IPS DF 6.9 (cell line): ENCODE data around the gene CCAR1.
"Not testable (repeated sequence)": the region's sequence is repeated elsewhere in the genome, so short reads cannot be mapped to it uniquely, and the experiment has no call there.

Source experiments
- DNase-seq: peaks from one replicate; pipeline ENCODE4 v3.0.0-alpha.2; 2013; ENCODE audit warnings: low read depth, low spot score
- H3K27ac ChIP-seq: one replicate; pipeline ENCODE4 v1.5.1; 2013; ENCODE audit warnings: low read length, control low read depth
- H3K27me3 ChIP-seq: 2 replicates; pipeline ENCODE4 v1.6.1; 2013; ENCODE audit warnings: mild to moderate bottlenecking, low read length; ENCODE audit not compliant: control insufficient read depth, insufficient read depth
- H3K36me3 ChIP-seq: 2 replicates; pipeline ENCODE4 v1.6.1; 2013; ENCODE audit warnings: low read length; ENCODE audit not compliant: control insufficient read depth, insufficient read depth
- H3K4me1 ChIP-seq: 2 replicates; pipeline ENCODE4 v1.6.1; 2013; ENCODE audit warnings: low read length; ENCODE audit not compliant: control insufficient read depth, insufficient read depth
- H3K4me3 ChIP-seq: 2 replicates; pipeline ENCODE4 v1.5.1; 2013; ENCODE audit warnings: mild to moderate bottlenecking, low read length
- H3K9me3 ChIP-seq: 2 replicates; pipeline ENCODE4 v1.6.1; 2013; ENCODE audit warnings: low read length, inconsistent platforms; ENCODE audit not compliant: control insufficient read depth, insufficient read depth
- whole genome bisulfite sequencing: extraction: QIAGEN DNeasy Blood & Tissue Kit; methylation state at CpG from one replicate; pipeline ENCODE4 v1.1.7; 2013; ENCODE audit warnings: mixed read lengths, missing lambda C conversion rate; ENCODE audit not compliant: insufficient read length, insufficient coverage; 5-methylcytosine and 5-hydroxymethylcytosine counted together

CCAR1 gene

DNA sequence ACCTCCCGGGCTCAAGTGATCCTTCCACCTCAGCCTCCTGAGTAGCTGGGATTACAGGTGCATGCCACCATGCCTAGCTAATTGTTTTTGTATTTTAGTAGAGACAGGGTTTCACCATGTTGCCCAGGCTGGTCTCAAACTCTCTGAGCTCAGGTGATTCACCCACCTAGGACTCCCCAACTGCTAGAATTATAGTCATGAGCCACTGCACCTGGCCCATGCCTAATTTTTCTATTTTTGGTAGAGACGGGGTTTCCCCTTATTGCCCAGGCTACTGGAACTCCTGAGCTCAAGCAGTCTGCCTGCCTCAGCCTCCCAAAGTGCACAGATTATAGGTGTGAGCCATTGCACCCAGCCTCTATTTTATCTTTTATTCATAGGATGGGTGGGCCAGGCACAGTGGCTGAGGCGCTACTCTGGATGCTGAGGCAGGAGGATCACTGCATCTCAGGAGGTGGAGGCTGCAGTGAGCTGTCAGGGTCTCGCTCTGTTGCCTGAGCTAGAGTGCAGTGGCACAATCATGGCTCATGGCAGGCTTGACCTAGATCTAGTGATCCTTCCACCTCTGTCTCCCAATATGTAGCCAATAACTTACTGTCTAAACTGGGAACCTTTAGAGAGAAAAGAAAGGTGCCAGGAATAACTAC, 75.0 kb downstream of the CCAR1 start:
- no peak overlapping the region for H3K27ac ChIP-seq
- no peaks in the 10 kb centered on the region for H3K9me3 ChIP-seq
- no peak for DNase-seq
- no CpG with 5 or more reads among the region's 4 CpGs for WGBS
- peaks cover 2% of the 10 kb centered on the region for H3K36me3 ChIP-seq
- no peak overlapping the region for H3K4me3 ChIP-seq
- H3K4me1 ChIP-seq = no peaks in the 10 kb centered on the region
- H3K27me3 ChIP-seq = no peaks in the 10 kb centered on the region

DNA sequence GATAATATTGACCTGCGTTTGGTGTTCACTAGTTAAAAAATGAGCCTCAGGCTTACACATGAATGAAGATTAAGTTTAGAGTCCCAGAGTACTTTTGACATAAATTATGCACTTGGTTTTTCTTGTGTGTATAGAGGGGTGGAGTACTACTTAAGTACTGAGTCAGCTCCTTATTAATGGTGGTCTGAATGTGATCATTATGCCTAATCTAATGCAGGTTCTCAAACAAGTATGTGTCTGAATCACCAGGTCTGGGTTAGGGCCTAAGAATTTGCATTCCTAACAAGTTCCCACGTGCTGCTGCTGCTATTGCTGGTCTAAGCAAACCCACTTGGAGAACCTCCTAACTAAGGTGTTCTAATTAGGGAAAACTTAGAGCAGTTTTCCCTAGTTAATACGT, 75.6 kb downstream of the CCAR1 start:
- Histone ChIP-seq H3K4me1 (no peaks in the 10 kb centered on the region), H3K27me3 (no peaks in the 10 kb centered on the region), H3K4me3 (no peak overlapping the region), H3K27ac (no peak overlapping the region), H3K9me3 (no peaks in the 10 kb centered on the region), H3K36me3 (peaks cover 2% of the 10 kb centered on the region)
- DNase-seq = no peak
- no CpG with 5 or more reads among the region's 3 CpGs for WGBS

DNA sequence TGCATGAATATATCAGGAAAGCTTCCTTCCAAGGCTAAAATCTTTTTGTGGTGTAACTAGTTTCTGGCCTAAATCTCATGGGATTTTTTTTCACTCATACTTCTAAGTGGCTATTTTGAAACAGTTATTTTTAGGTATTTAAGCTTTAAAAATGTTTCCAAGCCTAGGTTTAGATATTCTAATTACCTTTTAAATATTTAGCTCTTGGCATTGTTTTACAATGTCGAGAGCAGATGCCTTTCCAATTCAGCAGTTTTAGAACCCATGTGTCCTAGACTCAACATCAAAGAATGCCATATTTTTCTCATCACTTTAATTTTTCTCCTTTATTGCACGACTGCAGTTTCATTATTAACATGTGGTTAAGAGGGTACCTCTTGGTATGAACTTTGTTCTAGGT, 79.2 kb downstream of the CCAR1 start:
- no peaks in the 10 kb centered on the region for H3K4me1 ChIP-seq
- no peaks in the 10 kb centered on the region for H3K9me3 ChIP-seq

DNA sequence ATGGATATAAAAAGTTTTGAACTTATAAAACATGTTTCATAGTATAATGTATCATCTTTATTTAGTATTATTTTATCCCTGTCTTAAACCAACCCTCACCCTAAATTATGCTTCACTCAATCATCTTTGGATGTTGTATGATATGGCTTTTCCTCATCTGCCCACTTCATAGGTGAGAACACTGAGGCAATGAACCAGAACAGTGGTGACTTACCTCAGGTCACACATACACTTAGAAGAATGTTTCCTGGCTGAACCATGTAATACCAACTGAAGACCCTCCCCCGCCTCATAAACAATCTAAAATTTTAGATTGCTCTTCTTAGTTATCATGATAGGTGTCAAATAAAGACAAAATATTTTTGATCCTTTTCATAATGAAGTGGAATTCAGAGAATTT, 83.7 kb downstream of the CCAR1 start:
- Histone ChIP-seq H3K36me3 (no peaks in the 10 kb centered on the region), H3K9me3 (no peaks in the 10 kb centered on the region), H3K27ac (no peak overlapping the region), H3K4me3 (no peak overlapping the region), H3K4me1 (no peaks in the 10 kb centered on the region), H3K27me3 (no peaks in the 10 kb centered on the region)
- DNase-seq = no peak
- no CpG with 5 or more reads among the region's 1 CpG for WGBS

More for the DNA sequence above, 79.2 kb downstream of the CCAR1 start:
- no peak for DNase-seq
- Histone ChIP-seq H3K36me3 (peaks cover 2% of the 10 kb centered on the region; the same call in 1 of the 2 replicates), H3K27ac (no peak overlapping the region), H3K27me3 (no peaks in the 10 kb centered on the region), H3K4me3 (no peak overlapping the region)
- WGBS = no CpG with 5 or more reads among the region's 2 CpGs

DNA sequence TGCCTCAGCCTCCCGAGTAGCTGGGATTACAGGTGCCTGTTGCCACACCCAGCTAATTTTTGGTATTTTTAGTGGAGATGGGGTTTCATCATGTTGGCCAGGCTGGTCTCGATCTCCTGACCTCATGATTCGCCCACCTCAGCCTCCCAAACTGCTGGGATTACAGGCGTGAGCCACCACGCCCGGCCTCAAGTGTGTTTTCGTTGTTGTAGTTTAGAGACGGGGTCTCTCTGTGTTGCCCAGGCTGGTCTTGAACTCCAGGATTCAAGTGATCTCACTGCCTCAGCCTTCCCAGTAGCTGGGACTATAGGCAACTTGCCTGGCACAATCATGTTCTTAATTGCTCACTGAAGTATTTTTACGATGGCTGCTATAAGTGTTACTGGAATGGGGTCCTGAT, 89.8 kb downstream of the CCAR1 start:
- H3K4me3 ChIP-seq, H3K27me3 ChIP-seq, H3K4me1 ChIP-seq, DNase-seq, H3K9me3 ChIP-seq, H3K36me3 ChIP-seq, H3K27ac ChIP-seq: not testable (repeated sequence)
- no CpG with 5 or more reads among the region's 9 CpGs for WGBS

DNA sequence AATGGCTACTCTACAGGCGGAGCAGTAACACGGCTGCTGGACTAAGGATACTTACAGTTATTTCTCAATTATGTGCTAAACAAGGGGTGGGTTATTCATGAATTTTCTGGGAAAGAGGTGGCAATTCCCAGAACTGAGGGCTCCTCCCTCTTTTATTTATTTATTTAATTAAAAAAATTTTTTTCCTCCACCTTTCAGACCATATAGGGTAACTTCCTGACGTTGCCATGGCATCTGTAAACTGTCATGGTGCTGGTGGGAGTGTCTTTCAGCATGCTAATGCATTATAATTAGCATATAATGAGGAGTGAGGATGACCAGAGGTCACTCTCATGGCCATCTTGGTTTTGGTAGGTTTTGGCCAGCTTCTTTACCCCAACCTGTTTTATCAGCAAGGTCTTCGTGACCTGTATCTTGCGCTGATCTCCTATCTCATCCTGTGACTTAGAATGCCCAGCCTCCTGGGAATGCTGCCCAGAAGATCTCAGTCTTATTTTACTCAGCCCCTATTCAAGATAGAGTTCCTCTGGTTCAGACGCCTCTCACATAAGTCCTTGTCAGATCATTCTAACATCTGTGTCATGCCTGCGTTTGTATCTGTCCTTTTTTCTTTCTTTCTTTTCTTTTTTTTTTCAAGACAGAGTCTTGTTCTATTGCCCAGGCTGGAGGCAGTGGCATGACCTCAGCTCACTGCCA, 90.4 kb downstream of the CCAR1 start:
- Histone ChIP-seq H3K4me1 (no peaks in the 10 kb centered on the region), H3K27ac (no peak overlapping the region), H3K27me3 (no peaks in the 10 kb centered on the region), H3K36me3 (no peaks in the 10 kb centered on the region), H3K4me3 (no peak overlapping the region), H3K9me3 (no peaks in the 10 kb centered on the region)
- no CpG with 5 or more reads among the region's 7 CpGs for WGBS
- no peak for DNase-seq

DNA sequence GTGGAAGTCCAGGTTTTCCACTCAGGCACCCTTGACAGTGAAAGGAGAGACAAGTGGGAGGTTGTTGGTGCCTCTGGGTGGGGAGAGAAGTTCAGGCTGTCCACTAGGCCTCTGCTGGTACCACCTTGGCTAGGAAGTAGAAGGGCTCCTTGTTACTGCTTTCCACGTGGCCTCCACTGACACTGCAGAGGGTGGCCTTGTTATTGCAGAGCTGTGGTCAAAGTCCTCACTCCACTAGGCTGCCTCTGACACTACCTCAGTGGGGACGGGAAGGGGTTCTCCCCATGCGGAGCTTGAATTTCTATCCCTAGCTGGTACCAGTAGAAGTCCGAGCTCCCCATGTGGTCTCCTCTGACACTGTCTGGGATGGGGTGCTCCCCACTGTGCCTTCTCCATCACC, 91.4 kb downstream of the CCAR1 start:
- Histone ChIP-seq H3K4me3 (no peak overlapping the region), H3K9me3 (no peaks in the 10 kb centered on the region), H3K27me3 (no peaks in the 10 kb centered on the region), H3K36me3 (no peaks in the 10 kb centered on the region), H3K27ac (no peak overlapping the region), H3K4me1 (no peaks in the 10 kb centered on the region)
- no CpG with 5 or more reads among the region's 4 CpGs for WGBS
- no peak for DNase-seq

DNA sequence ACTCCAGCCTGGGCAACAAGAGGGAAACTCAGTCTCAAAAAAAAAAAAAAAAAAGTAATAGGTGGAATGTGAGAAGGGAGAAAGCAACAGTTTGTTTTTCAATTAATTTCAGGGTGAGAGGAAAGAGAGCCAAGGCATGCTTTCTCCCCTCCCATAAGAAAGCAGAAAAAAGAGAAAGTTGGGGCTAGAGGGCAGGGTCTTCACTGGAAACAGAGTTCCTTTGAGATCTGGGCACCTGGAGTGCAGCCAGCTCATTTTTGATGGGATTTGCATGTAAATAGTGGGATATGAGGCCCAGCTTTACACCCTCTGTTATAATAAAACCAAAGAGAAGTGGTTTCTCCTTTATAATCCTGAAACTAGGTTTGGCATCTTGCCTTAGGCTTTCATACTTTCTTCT, 92.5 kb downstream of the CCAR1 start:
- Histone ChIP-seq H3K27ac (no peak overlapping the region), H3K9me3 (no peaks in the 10 kb centered on the region), H3K4me1 (no peaks in the 10 kb centered on the region), H3K4me3 (no peak overlapping the region), H3K27me3 (no peaks in the 10 kb centered on the region), H3K36me3 (no peaks in the 10 kb centered on the region)
- no peak for DNase-seq

DNA sequence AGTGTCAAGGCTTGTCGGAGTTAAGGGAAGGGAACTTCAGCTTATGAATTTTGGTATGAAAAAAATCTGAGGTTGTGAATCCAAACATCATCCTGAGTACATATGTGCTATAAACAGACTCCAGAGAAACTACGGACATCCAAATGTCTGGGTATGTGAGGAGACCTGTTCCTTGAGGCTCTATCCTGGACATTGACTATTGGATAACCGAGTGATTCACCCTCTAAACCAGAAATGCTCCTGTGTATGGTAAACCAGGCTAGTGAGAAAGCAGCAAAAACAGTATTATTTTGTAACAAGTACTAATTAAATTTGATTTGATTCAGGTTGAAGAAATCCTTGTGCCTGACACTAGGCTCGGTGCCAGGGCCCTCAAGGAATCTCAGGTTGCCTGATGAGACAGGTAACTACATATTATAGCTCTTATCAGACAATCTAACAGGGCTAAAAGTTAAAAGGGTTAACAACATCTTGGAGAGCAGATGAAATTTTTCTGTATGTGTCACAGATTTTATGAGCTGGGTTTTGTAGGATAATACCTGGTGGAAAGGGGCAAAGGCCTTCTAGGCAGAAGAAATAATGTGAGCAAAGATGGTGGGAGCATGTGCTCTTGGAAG, 95.9 kb downstream of the CCAR1 start:
- Histone ChIP-seq H3K4me1 (no peaks in the 10 kb centered on the region), H3K27me3 (no peaks in the 10 kb centered on the region), H3K9me3 (no peaks in the 10 kb centered on the region), H3K36me3 (no peaks in the 10 kb centered on the region), H3K4me3 (no peak overlapping the region), H3K27ac (no peak overlapping the region)
- WGBS = no CpG with 5 or more reads among the region's 4 CpGs
- no peak for DNase-seq

DNA sequence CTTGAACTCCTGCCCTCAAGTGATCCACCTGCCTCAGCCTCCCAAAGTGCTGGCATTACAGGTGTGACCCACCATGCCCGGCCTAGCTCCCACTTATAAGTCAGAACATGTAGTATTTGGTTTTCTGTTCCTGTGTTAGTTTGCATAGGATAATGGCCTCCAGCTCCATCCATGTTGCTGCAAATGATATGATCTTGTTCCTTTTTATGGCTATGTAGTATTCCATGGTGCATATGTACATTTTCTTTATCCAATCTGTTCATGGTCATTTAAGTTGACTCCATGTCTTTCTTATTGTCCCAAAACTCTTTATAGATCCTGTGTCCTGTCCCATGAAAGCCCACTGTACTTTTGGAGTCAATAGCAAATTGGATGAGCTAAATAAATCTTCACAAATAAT, 99.3 kb downstream of the CCAR1 start:
- H3K4me1 ChIP-seq, DNase-seq, H3K4me3 ChIP-seq, H3K36me3 ChIP-seq, H3K27me3 ChIP-seq, H3K9me3 ChIP-seq, H3K27ac ChIP-seq: not testable (repeated sequence)
- no CpG with 5 or more reads among the region's 1 CpG for WGBS

DNA sequence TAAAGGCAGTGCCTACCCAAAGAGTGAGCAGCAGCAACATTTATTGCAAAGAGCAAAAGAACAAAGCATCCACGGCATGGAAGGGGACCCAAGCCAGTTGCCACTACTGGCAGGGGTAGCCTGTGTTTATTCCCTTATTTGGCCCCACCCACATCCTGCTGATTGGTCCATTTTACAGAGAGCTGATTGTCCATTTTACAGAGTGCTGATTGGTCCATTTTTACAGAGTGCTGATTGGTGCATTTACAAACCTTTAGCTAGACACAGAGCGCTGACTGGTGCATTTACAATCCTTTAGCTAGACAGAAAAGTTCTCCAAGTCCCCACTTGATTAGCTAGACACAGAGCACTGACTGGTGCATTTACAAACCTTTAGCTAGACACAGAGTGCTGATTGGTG, 101.6 kb downstream of the CCAR1 start:
- not testable (repeated sequence) for H3K36me3 ChIP-seq, H3K9me3 ChIP-seq, H3K4me1 ChIP-seq, H3K27ac ChIP-seq, H3K27me3 ChIP-seq, H3K4me3 ChIP-seq, DNase-seq
- WGBS = no CpG with 5 or more reads among the region's 2 CpGs
